Smooth muscle cell (in vitro differentiated cells): ENCODE measurements around the gene POLR3K. TPM values are rescaled to one million over a fixed set of nuclear protein-coding genes. Genes with fewer than 3 reads are reported as not detected.

Source experiments
- DNase-seq: peaks from one replicate; lab custom pipeline; 2025; ENCODE audit not compliant: unreplicated experiment; lab: John Stamatoyannopoulos, UW
- H2AFZ ChIP-seq: fragments of 200-600 bp; sonication (generic); 2 replicates; pipeline ENCODE4 v1.6.0; 2016; ENCODE audit warnings: antibody characterized with exemption, low read depth, mild to moderate bottlenecking
- H3F3A ChIP-seq: fragments of 200-600 bp; sonication (generic); 2 replicates; pipeline ENCODE4 v1.6.0; 2017; ENCODE audit warnings: antibody characterized with exemption, low read depth
- H3K27ac ChIP-seq: fragments of 200-600 bp; sonication (generic); 2 replicates; pipeline ENCODE4 v1.5.1; 2016; ENCODE audit warnings: low read depth, mild to moderate bottlenecking
- H3K27me3 ChIP-seq: fragments of 200-600 bp; sonication (generic); 2 replicates; pipeline ENCODE4 v1.6.1; 2016; ENCODE audit warnings: low read depth, mild to moderate bottlenecking
- H3K36me3 ChIP-seq: fragments of 200-600 bp; sonication (generic); 2 replicates; pipeline ENCODE4 v1.5.1; 2016; ENCODE audit warnings: low read depth
- H3K4me1 ChIP-seq: fragments of 200-600 bp; sonication (generic); 2 replicates; pipeline ENCODE4 v1.5.1; 2016; ENCODE audit warnings: low read depth
- H3K4me2 ChIP-seq: fragments of 200-600 bp; sonication (generic); 2 replicates; pipeline ENCODE4 v1.6.0; 2016; ENCODE audit warnings: mild to moderate bottlenecking
- H3K4me3 ChIP-seq: fragments of 200-600 bp; sonication (generic); 2 replicates; pipeline ENCODE4 v1.5.1; 2016; ENCODE audit warnings: mild to moderate bottlenecking
- H3K79me2 ChIP-seq: fragments of 200-600 bp; sonication (generic); 2 replicates; pipeline ENCODE4 v1.6.0; 2016; ENCODE audit warnings: low read depth, mild to moderate bottlenecking
- H3K9ac ChIP-seq: fragments of 200-600 bp; sonication (generic); 2 replicates; pipeline ENCODE4 v1.6.0; 2016; ENCODE audit warnings: low read depth
- H3K9me3 ChIP-seq: fragments of 200-600 bp; sonication (generic); replicated peaks from 2 replicates; pipeline ENCODE4 v1.5.1; 2016; ENCODE audit warnings: low read depth
- H4K20me1 ChIP-seq: fragments of 200-600 bp; sonication (generic); 2 replicates; pipeline ENCODE4 v1.6.0; 2016; ENCODE audit warnings: low read depth
- CTCF ChIP-seq: fragments of 200-600 bp; sonication (generic); IDR thresholded peaks from 2 replicates; pipeline ENCODE4 v1.5.1; 2017; ENCODE audit warnings: borderline replicate concordance, mild to moderate bottlenecking, antibody characterized with exemption; ENCODE audit not compliant: insufficient read depth, poor library complexity, severe bottlenecking
- WGBS: methylation state at CpG from one replicate; pipeline ENCODE4 v1.1.7; 2016; ENCODE audit warnings: low lambda C conversion rate; 5-methylcytosine and 5-hydroxymethylcytosine counted together
- polyA plus RNA-seq: library from polyadenylated mRNA; unstranded; fragments of >200 nt; fragmentation: Nextera tagmentation; extraction: Ambion mirVana; gene quantifications from 2 replicates; pipeline ENCODE4 v1.2.1, GENCODE V29; 2016
- total RNA-seq: library from RNA; depleted of rRNA; stranded (reverse); fragments of >200 nt; gene quantifications from 2 replicates; pipeline ENCODE4 v1.2.3, GENCODE V29; 2014

The POLR3K gene
- total and polyA plus RNA-seq, 2 experiments from 2014 or later: 2.9 to 10.5 TPM

DNA sequence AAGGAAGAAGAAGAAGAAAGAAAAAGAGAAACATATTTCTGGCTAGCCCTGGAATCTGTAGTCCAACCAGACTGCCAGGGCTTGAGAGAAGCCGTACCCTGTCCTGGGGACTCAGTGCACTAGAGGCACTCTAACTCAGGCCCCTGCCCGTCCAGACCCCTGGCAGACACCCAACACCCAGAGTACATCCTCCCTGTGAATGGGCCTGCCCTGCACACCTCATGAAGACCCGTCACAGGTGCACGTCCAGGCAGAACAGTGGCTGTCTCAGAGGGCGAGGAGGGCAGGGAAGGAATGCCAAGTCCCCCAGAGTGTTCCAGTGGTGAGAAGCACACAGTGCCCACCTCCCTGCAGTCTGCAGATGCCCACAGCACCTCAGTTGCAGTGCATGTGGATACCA is 47.6 kb upstream of the POLR3K start:
- Histone ChIP-seq H3K4me2 (no peak overlapping the region), H4K20me1 (peaks cover 31% of the 10 kb centered on the region), H3K9me3 (no peaks in the 10 kb centered on the region), H3K27me3 (no peaks in the 10 kb centered on the region), H3K27ac (no peak overlapping the region), H3K4me3 (no peak overlapping the region), H3K79me2 (no peaks in the 10 kb centered on the region), H3K4me1 (no peaks in the 10 kb centered on the region), H3K9ac (no peak overlapping the region), H2AFZ (no peak overlapping the region), H3F3A (no peaks in the 10 kb centered on the region), H3K36me3 (no peaks in the 10 kb centered on the region)
- DNase-seq: no peak
- 93% methylated on average over 5 of the region's 5 CpGs for whole genome bisulfite sequencing
- no peak for TF ChIP-seq CTCF

- Histone ChIP-seq H2AFZ (no peak overlapping the region), H4K20me1 (peaks cover 30% of the 10 kb centered on the region), H3K9ac (no peak overlapping the region), H3K4me2 (no peak overlapping the region), H3K79me2 (no peaks in the 10 kb centered on the region), H3K9me3 (no peaks in the 10 kb centered on the region), H3K4me1 (no peaks in the 10 kb centered on the region), H3K4me3 (no peak overlapping the region), H3F3A (no peaks in the 10 kb centered on the region), H3K27ac (no peak overlapping the region), H3K36me3 (no peaks in the 10 kb centered on the region), H3K27me3 (no peaks in the 10 kb centered on the region)
- no peak for DNase-seq
- TF ChIP-seq CTCF: no peak
- 83% methylated on average over 8 of the region's 8 CpGs for WGBS
Measured at GRCh38 chr16:97822-98221, 44.4 kb upstream of the POLR3K start.

- Histone ChIP-seq H3K9me3 (no peaks in the 10 kb centered on the region), H3K4me2 (no peak overlapping the region), H2AFZ (no peak overlapping the region), H3F3A (no peaks in the 10 kb centered on the region), H3K27me3 (no peaks in the 10 kb centered on the region), H3K4me1 (no peaks in the 10 kb centered on the region), H3K27ac (no peak overlapping the region), H4K20me1 (peaks cover 26% of the 10 kb centered on the region), H3K9ac (no peak overlapping the region), H3K36me3 (no peaks in the 10 kb centered on the region), H3K79me2 (no peaks in the 10 kb centered on the region), H3K4me3 (no peak overlapping the region)
- peak; percentile 65 for DNase-seq
- 14% methylated on average over 11 of the region's 11 CpGs for WGBS
- TF ChIP-seq CTCF: peak; percentile 90
Measured at GRCh38 chr16:96935-97381, 43.5 kb upstream of the POLR3K start.

- no peak for DNase-seq
- Histone ChIP-seq H3K9me3 (no peaks in the 10 kb centered on the region), H3K4me1 (no peaks in the 10 kb centered on the region), H3K79me2 (no peaks in the 10 kb centered on the region), H3K4me3 (no peak overlapping the region), H3K27ac (no peak overlapping the region), H3K4me2 (no peak overlapping the region), H3F3A (no peaks in the 10 kb centered on the region), H2AFZ (no peak overlapping the region), H3K9ac (no peak overlapping the region), H3K36me3 (no peaks in the 10 kb centered on the region), H3K27me3 (no peaks in the 10 kb centered on the region), H4K20me1 (peaks cover 26% of the 10 kb centered on the region)
- TF ChIP-seq CTCF: no peak
- WGBS: 90% methylated on average over 5 of the region's 5 CpGs
Measured at GRCh38 chr16:94918-95265, 41.5 kb upstream of the POLR3K start.
